GM12874 (cell line): ENCODE data around the gene HLCS.

Experiments
- CTCF ChIP-seq: IDR thresholded peaks from 2 replicates; pipeline ENCODE4 v1.5.1; 2011; ENCODE audit warnings: low read depth, mild to moderate bottlenecking, control low read depth, low read length, moderate library complexity; ENCODE audit not compliant: insufficient read depth

HLCS gene

GRCh38 chr21:36902793-36903192 lies 63.7 kb downstream of the HLCS start:
- no peak for TF ChIP-seq CTCF

- no peak for TF ChIP-seq CTCF
Measured at GRCh38 chr21:36902331-36902730, 64.1 kb downstream of the HLCS start.

GRCh38 chr21:36901575-36901974 lies 64.9 kb downstream of the HLCS start:
- no peak for TF ChIP-seq CTCF

- no peak for TF ChIP-seq CTCF
Measured at GRCh38 chr21:36893581-36893980, 72.9 kb downstream of the HLCS start.

GRCh38 chr21:36892201-36892600 lies 74.3 kb downstream of the HLCS start:
- no peak for TF ChIP-seq CTCF

GRCh38 chr21:36891692-36892091 lies 74.8 kb downstream of the HLCS start:
- TF ChIP-seq CTCF = no peak

GRCh38 chr21:36891121-36891520 lies 75.3 kb downstream of the HLCS start:
- no peak for TF ChIP-seq CTCF

GRCh38 chr21:36890086-36890485 lies 76.4 kb downstream of the HLCS start:
- no peak for TF ChIP-seq CTCF
